ENCODE data around the gene NQO2.

Gene NQO2

DNA sequence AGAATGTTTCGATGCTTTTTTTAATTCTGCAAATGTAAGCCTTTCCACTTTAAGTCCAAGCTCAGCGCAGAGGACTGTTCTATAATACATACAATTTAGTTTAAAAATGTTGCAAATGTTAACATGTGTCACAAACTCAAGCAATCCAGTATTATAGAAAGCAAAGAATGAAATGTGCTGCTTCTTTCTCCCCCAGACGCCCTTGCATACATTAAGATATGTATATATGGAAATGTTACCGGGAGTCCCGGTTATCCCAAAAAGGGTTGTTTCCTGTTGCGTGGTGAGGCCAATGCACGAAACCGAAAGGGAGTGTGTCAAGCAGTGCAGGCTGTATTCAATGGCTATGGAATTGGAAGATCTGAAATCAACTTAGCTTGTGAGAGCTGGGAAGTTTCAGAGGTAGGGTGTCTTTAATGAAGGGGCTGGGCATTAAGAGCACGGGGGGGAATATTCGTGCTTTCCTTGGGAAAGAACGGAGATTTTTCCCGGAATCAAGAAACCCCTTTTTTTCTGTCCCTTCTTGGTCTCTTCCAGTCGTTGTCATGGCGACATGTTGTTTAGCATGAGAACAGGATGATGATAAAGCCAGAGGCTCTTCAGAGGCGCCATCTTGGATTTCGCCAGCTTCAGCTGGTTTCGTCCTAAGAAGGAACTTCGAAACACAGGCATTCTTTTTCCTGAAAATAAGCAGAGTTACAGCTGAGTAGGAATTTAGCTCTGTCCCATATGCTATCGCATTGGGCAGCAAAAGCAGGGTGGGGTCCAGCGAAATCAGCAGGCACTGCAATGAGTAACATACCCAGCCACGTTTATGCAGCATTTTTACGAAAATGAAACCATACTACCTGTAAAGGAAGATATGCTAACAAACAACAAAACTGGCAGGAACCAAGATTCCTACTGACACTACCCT, 10.1 kb upstream of the NQO2 start (continued):
- TF ChIP-seq, protein P1, sequence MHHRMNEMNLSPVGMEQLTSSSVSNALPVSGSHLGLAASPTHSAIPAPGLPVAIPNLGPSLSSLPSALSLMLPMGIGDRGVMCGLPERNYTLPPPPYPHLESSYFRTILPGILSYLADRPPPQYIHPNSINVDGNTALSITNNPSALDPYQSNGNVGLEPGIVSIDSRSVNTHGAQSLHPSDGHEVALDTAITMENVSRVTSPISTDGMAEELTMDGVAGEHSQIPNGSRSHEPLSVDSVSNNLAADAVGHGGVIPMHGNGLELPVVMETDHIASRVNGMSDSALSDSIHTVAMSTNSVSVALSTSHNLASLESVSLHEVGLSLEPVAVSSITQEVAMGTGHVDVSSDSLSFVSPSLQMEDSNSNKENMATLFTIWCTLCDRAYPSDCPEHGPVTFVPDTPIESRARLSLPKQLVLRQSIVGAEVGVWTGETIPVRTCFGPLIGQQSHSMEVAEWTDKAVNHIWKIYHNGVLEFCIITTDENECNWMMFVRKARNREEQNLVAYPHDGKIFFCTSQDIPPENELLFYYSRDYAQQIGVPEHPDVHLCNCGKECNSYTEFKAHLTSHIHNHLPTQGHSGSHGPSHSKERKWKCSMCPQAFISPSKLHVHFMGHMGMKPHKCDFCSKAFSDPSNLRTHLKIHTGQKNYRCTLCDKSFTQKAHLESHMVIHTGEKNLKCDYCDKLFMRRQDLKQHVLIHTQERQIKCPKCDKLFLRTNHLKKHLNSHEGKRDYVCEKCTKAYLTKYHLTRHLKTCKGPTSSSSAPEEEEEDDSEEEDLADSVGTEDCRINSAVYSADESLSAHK (tag by site-specific recombination; IDR thresholded peaks at IDR 0.05) = no peak
- TF ChIP-seq RBAK (tag by site-specific recombination; IDR thresholded peaks at IDR 0.05) = no peak
- TF ChIP-seq ZNF37A (tag by site-specific recombination; IDR thresholded peaks at IDR 0.05) = no peak
- no peak for TF ChIP-seq HOXA7 (CRISPR knock-in tag; IDR thresholded peaks at IDR 0.05; ENCODE audit: borderline replicate concordance)
- TF ChIP-seq, protein P2, sequence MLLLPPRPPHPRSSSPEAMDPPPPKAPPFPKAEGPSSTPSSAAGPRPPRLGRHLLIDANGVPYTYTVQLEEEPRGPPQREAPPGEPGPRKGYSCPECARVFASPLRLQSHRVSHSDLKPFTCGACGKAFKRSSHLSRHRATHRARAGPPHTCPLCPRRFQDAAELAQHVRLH (tag by site-specific recombination; IDR thresholded peaks at IDR 0.05) = peak; percentile 75; the same call in 1 of the 2 replicates
- TF ChIP-seq ZNF830 (tag by site-specific recombination; IDR thresholded peaks at IDR 0.05; ENCODE audit: low read depth) = no peak
- TF ChIP-seq, protein P3, sequence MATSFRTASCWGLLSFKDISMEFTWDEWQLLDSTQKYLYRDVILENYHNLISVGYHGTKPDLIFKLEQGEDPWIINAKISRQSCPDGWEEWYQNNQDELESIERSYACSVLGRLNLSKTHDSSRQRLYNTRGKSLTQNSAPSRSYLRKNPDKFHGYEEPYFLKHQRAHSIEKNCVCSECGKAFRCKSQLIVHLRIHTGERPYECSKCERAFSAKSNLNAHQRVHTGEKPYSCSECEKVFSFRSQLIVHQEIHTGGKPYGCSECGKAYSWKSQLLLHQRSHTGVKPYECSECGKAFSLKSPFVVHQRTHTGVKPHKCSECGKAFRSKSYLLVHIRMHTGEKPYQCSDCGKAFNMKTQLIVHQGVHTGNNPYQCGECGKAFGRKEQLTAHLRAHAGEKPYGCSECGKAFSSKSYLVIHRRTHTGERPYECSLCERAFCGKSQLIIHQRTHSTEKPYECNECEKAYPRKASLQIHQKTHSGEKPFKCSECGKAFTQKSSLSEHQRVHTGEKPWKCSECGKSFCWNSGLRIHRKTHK (tag by site-specific recombination; IDR thresholded peaks at IDR 0.05) = no peak
- TF ChIP-seq ZNF114 (tag by site-specific recombination; IDR thresholded peaks at IDR 0.05) = no peak
- TF ChIP-seq ZNF664 (tag by site-specific recombination; IDR thresholded peaks at IDR 0.05) = no peak
- peak; percentile 30; the same call in 1 of the 2 replicates for TF ChIP-seq ZNF2 (tag by site-specific recombination; IDR thresholded peaks at IDR 0.05)
- TF ChIP-seq ZNF555 (tag by site-specific recombination; conservative IDR thresholded peaks at IDR 0.05) = no peak
- peak; percentile 48; the same call in 1 of the 2 replicates for TF ChIP-seq SP3 (tag by site-specific recombination; IDR thresholded peaks at IDR 0.05)
- no peak; the same call in 1 of the 2 replicates for TF ChIP-seq ZNF184 (tag by site-specific recombination; IDR thresholded peaks at IDR 0.05)
- TF ChIP-seq ZNF558 (tag by site-specific recombination; IDR thresholded peaks at IDR 0.05) = 0 out of 2 replicates have a peak, but pooled peaks have one; percentile 4
- peak; percentile 75 for TF ChIP-seq YY1 (tag by site-specific recombination; IDR thresholded peaks at IDR 0.05)
- TF ChIP-seq ZNF626 (tag by site-specific recombination; IDR thresholded peaks at IDR 0.05) = no peak
- TF ChIP-seq, protein P4, sequence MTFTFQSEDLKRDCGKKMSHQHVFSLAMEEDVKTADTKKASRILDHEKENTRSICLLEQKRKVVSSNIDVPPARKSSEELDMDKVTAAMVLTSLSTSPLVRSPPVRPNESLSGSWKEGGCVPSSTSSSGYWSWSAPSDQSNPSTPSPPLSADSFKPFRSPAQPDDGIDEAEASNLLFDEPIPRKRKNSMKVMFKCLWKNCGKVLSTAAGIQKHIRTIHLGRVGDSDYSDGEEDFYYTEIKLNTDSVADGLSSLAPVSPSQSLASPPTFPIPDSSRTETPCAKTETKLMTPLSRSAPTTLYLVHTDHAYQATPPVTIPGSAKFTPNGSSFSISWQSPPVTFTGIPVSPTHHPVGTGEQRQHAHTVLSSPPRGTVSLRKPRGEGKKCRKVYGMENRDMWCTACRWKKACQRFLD (tag by site-specific recombination; IDR thresholded peaks at IDR 0.05) = no peak
- TF ChIP-seq, protein P5, sequence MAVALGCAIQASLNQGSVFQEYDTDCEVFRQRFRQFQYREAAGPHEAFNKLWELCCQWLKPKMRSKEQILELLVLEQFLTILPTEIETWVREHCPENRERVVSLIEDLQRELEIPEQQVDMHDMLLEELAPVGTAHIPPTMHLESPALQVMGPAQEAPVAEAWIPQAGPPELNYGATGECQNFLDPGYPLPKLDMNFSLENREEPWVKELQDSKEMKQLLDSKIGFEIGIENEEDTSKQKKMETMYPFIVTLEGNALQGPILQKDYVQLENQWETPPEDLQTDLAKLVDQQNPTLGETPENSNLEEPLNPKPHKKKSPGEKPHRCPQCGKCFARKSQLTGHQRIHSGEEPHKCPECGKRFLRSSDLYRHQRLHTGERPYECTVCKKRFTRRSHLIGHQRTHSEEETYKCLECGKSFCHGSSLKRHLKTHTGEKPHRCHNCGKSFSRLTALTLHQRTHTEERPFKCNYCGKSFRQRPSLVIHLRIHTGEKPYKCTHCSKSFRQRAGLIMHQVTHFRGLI (tag by site-specific recombination; IDR thresholded peaks at IDR 0.05) = no peak
- no peak for TF ChIP-seq ZNF146 (tag by site-specific recombination; IDR thresholded peaks at IDR 0.05)
- peak; percentile 76 for TF ChIP-seq ZNF335 (tag by site-specific recombination; conservative IDR thresholded peaks at IDR 0.05)
- peak; percentile 26; the same call in 1 of the 2 replicates for TF ChIP-seq ZNF629 (tag by site-specific recombination; IDR thresholded peaks at IDR 0.05)
- TF ChIP-seq ZBTB17 (tag by site-specific recombination; IDR thresholded peaks at IDR 0.05) = peak; percentile 77
- no peak for TF ChIP-seq ZNF423 (tag by site-specific recombination; IDR thresholded peaks at IDR 0.05)
- TF ChIP-seq ZFP69B (tag by site-specific recombination; IDR thresholded peaks at IDR 0.05) = peak; percentile 59
- no peak for TF ChIP-seq ZNF239 (tag by site-specific recombination; IDR thresholded peaks at IDR 0.05)
- TF ChIP-seq ZNF366 (tag by site-specific recombination; conservative IDR thresholded peaks at IDR 0.05) = no peak
- TF ChIP-seq, protein P6, sequence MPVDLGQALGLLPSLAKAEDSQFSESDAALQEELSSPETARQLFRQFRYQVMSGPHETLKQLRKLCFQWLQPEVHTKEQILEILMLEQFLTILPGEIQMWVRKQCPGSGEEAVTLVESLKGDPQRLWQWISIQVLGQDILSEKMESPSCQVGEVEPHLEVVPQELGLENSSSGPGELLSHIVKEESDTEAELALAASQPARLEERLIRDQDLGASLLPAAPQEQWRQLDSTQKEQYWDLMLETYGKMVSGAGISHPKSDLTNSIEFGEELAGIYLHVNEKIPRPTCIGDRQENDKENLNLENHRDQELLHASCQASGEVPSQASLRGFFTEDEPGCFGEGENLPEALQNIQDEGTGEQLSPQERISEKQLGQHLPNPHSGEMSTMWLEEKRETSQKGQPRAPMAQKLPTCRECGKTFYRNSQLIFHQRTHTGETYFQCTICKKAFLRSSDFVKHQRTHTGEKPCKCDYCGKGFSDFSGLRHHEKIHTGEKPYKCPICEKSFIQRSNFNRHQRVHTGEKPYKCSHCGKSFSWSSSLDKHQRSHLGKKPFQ (tag by site-specific recombination; IDR thresholded peaks at IDR 0.05) = no peak
